ENCODE results near the gene FAM169A.

The FAM169A gene

DNA sequence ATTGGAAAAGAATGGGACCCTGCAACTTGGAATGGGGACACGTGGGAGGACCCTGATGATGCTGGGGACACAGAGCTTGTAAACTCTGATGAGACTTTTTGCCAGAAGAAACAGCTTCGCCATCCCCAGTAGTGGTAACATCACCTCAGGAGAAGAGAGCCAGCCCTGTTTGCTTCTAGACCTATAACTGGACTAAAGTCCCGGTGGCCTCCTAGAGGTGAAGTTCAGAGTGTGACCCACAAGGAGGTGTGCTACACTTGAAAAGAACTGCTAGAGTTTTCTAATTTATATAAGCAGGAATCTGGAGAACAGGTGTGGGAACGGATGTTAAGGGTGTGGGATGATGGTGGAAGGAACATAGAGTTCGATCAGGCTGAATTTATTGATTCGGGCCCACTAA, 79.3 kb downstream of the FAM169A start:
- TF ChIP-seq TOX (CRISPR knock-in tag; IDR thresholded peaks at IDR 0.05; ENCODE audit: borderline replicate concordance) = no peak
- TF ChIP-seq, protein P1, sequence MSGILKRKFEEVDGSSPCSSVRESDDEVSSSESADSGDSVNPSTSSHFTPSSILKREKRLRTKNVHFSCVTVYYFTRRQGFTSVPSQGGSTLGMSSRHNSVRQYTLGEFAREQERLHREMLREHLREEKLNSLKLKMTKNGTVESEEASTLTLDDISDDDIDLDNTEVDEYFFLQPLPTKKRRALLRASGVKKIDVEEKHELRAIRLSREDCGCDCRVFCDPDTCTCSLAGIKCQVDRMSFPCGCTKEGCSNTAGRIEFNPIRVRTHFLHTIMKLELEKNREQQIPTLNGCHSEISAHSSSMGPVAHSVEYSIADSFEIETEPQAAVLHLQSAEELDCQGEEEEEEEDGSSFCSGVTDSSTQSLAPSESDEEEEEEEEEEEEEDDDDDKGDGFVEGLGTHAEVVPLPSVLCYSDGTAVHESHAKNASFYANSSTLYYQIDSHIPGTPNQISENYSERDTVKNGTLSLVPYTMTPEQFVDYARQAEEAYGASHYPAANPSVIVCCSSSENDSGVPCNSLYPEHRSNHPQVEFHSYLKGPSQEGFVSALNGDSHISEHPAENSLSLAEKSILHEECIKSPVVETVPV (CRISPR knock-in tag; IDR thresholded peaks at IDR 0.05) = no peak
- no peak for TF ChIP-seq RARB (CRISPR knock-in tag; IDR thresholded peaks at IDR 0.05)
- no peak for TF ChIP-seq BACH2 (CRISPR knock-in tag; IDR thresholded peaks at IDR 0.05; ENCODE audit: borderline replicate concordance)
- no peak for TF ChIP-seq ESRRG (CRISPR knock-in tag; IDR thresholded peaks at IDR 0.05)
- no peak for TF ChIP-seq ZNF70 (CRISPR knock-in tag; IDR thresholded peaks at IDR 0.05)
- TF ChIP-seq ZFP3 (CRISPR knock-in tag; IDR thresholded peaks at IDR 0.05) = no peak
- TF ChIP-seq, protein P2, sequence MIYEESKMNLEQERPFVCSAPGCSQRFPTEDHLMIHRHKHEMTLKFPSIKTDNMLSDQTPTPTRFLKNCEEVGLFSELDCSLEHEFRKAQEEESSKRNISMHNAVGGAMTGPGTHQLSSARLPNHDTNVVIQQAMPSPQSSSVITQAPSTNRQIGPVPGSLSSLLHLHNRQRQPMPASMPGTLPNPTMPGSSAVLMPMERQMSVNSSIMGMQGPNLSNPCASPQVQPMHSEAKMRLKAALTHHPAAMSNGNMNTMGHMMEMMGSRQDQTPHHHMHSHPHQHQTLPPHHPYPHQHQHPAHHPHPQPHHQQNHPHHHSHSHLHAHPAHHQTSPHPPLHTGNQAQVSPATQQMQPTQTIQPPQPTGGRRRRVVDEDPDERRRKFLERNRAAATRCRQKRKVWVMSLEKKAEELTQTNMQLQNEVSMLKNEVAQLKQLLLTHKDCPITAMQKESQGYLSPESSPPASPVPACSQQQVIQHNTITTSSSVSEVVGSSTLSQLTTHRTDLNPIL (CRISPR knock-in tag; IDR thresholded peaks at IDR 0.05; ENCODE audit: low read depth) = no peak
- TF ChIP-seq TCF4 (CRISPR knock-in tag; IDR thresholded peaks at IDR 0.05; ENCODE audit: borderline replicate concordance) = no peak
- ATAC-seq = no peak

DNA sequence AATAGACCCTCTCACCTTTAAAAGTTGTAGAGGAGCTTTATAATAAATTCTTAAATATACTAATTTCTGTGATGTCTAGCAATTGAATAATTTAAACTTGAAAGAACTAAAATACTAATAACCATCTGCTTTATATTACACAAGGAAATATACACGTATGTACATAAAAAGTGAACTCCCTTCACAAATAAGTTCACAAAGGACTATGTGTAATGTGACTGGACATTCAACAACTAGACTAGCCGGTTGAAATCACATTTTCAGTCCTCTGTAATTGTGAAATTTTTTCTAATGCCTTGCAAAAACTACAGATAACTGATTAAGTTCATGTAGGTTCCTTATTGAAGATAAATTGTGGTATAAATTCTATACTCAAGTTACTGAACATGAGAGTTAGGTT, 87.6 kb downstream of the FAM169A start:
- ATAC-seq = no peak
- no peak for TF ChIP-seq TCF4 (CRISPR knock-in tag; IDR thresholded peaks at IDR 0.05; ENCODE audit: borderline replicate concordance)
- no peak for TF ChIP-seq ZNF8 (CRISPR knock-in tag; IDR thresholded peaks at IDR 0.05)
- no peak for TF ChIP-seq TOX (CRISPR knock-in tag; IDR thresholded peaks at IDR 0.05; ENCODE audit: borderline replicate concordance)
- no peak for TF ChIP-seq RARB (CRISPR knock-in tag; IDR thresholded peaks at IDR 0.05)
- no peak for TF ChIP-seq PPARA (CRISPR knock-in tag; IDR thresholded peaks at IDR 0.05; ENCODE audit: borderline replicate concordance)
- TF ChIP-seq GLIS3 (CRISPR knock-in tag; IDR thresholded peaks at IDR 0.05) = no peak
- no peak for TF ChIP-seq ZFP30 (CRISPR knock-in tag; IDR thresholded peaks at IDR 0.05)
- TF ChIP-seq BACH2 (CRISPR knock-in tag; IDR thresholded peaks at IDR 0.05; ENCODE audit: borderline replicate concordance) = no peak
- TF ChIP-seq, protein P2 (CRISPR knock-in tag; IDR thresholded peaks at IDR 0.05; ENCODE audit: low read depth) = no peak
- TF ChIP-seq CSDC2 (CRISPR knock-in tag; IDR thresholded peaks at IDR 0.05) = no peak
- no peak for TF ChIP-seq OSR1 (CRISPR knock-in tag; IDR thresholded peaks at IDR 0.05)
- TF ChIP-seq, protein P3, sequence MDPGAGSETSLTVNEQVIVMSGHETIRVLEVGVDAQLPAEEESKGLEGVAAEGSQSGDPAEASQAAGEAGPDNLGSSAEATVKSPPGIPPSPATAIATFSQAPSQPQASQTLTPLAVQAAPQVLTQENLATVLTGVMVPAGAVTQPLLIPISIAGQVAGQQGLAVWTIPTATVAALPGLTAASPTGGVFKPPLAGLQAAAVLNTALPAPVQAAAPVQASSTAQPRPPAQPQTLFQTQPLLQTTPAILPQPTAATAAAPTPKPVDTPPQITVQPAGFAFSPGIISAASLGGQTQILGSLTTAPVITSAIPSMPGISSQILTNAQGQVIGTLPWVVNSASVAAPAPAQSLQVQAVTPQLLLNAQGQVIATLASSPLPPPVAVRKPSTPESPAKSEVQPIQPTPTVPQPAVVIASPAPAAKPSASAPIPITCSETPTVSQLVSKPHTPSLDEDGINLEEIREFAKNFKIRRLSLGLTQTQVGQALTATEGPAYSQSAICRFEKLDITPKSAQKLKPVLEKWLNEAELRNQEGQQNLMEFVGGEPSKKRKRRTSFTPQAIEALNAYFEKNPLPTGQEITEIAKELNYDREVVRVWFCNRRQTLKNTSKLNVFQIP (CRISPR knock-in tag; IDR thresholded peaks at IDR 0.05; ENCODE audit: borderline replicate concordance, low read depth) = no peak
- TF ChIP-seq ESRRG (CRISPR knock-in tag; IDR thresholded peaks at IDR 0.05) = no peak
- TF ChIP-seq, protein P4, sequence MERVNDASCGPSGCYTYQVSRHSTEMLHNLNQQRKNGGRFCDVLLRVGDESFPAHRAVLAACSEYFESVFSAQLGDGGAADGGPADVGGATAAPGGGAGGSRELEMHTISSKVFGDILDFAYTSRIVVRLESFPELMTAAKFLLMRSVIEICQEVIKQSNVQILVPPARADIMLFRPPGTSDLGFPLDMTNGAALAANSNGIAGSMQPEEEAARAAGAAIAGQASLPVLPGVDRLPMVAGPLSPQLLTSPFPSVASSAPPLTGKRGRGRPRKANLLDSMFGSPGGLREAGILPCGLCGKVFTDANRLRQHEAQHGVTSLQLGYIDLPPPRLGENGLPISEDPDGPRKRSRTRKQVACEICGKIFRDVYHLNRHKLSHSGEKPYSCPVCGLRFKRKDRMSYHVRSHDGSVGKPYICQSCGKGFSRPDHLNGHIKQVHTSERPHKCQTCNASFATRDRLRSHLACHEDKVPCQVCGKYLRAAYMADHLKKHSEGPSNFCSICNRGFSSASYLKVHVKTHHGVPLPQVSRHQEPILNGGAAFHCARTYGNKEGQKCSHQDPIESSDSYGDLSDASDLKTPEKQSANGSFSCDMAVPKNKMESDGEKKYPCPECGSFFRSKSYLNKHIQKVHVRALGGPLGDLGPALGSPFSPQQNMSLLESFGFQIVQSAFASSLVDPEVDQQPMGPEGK (CRISPR knock-in tag; IDR thresholded peaks at IDR 0.05; ENCODE audit: borderline replicate concordance) = no peak
- TF ChIP-seq ZC3H10 (CRISPR knock-in tag; IDR thresholded peaks at IDR 0.05) = no peak
- TF ChIP-seq, protein P5, sequence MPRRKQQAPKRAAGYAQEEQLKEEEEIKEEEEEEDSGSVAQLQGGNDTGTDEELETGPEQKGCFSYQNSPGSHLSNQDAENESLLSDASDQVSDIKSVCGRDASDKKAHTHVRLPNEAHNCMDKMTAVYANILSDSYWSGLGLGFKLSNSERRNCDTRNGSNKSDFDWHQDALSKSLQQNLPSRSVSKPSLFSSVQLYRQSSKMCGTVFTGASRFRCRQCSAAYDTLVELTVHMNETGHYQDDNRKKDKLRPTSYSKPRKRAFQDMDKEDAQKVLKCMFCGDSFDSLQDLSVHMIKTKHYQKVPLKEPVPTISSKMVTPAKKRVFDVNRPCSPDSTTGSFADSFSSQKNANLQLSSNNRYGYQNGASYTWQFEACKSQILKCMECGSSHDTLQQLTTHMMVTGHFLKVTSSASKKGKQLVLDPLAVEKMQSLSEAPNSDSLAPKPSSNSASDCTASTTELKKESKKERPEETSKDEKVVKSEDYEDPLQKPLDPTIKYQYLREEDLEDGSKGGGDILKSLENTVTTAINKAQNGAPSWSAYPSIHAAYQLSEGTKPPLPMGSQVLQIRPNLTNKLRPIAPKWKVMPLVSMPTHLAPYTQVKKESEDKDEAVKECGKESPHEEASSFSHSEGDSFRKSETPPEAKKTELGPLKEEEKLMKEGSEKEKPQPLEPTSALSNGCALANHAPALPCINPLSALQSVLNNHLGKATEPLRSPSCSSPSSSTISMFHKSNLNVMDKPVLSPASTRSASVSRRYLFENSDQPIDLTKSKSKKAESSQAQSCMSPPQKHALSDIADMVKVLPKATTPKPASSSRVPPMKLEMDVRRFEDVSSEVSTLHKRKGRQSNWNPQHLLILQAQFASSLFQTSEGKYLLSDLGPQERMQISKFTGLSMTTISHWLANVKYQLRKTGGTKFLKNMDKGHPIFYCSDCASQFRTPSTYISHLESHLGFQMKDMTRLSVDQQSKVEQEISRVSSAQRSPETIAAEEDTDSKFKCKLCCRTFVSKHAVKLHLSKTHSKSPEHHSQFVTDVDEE (CRISPR knock-in tag; IDR thresholded peaks at IDR 0.05) = no peak

DNA sequence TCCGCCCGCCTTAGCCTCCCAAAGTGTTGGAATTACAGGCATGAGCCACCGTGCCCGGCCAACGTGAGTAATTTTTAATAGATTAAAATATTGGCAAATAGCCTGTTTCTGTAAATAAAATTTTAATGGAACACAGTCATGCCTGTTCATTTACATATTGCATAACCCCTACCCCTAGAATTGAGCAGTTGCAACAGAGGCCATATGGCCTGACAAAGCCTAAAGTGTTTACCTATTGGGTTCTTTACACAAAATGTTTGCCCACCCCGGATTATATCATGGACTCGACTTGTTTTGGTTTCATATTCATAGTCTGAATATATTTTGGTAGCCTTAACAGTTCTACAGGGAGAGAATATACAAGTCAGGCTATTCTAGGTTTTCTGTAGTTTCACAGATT, 93.8 kb downstream of the FAM169A start:
- no peak for ATAC-seq

More for the DNA sequence above, 93.8 kb downstream of the FAM169A start:
- TF ChIP-seq ZFP30 (CRISPR knock-in tag; IDR thresholded peaks at IDR 0.05) (no peak), ZNF565 (CRISPR knock-in tag; conservative IDR thresholded peaks at IDR 0.05; ENCODE audit: low read depth) (no peak)
- TF ChIP-seq, protein P1 (CRISPR knock-in tag; IDR thresholded peaks at IDR 0.05) = no peak
- TF ChIP-seq, protein P2 (CRISPR knock-in tag; IDR thresholded peaks at IDR 0.05; ENCODE audit: low read depth) = no peak

Data from SK-N-SH treated with all-trans-retinoic acid at 6 μM for 48 hours (cell line).